Epithelial cell of prostate (primary cell): Measurements from ENCODE around the gene TRAPPC11.
"Not testable (repeated sequence)": the region's sequence is repeated elsewhere in the genome, so short reads cannot be mapped to it uniquely, and the experiment has no call there.

ENCODE experiments used
- DNase-seq: peaks from one replicate; pipeline ENCODE4 v3.0.0-alpha.2; 2011; ENCODE audit warnings: low read depth, low spot score
- H3K27ac ChIP-seq: fragments of 450-650 bp; 2 replicates; pipeline ENCODE4 v1.5.1; 2017; ENCODE audit warnings: mild to moderate bottlenecking

TRAPPC11 gene

GRCh38 chr4:183659029-183659871, at the start of gene TRAPPC11, which contains the start of gene RWDD4:
TSS of gene TRAPPC11 (plus strand) at chr4:183659293. CDS start at chr4:183663868, 4,575 bp downstream.
TSS of gene RWDD4 (minus strand) at chr4:183659185. CDS start at chr4:183658952, 233 bp downstream.
- H3K27ac ChIP-seq, result peak within 1 kb of the TSS; percentile 72
- peak; percentile 88 for DNase-seq

- no peak overlapping the region for H3K27ac ChIP-seq
- DNase-seq, result no peak
Measured at GRCh38 chr4:183610033-183610432, 49.1 kb upstream of the TRAPPC11 start.

- no peak for DNase-seq
- H3K27ac ChIP-seq, result no peak overlapping the region
Measured at GRCh38 chr4:183610613-183611012, 48.5 kb upstream of the TRAPPC11 start.

GRCh38 chr4:183611210-183611830, 47.8 kb upstream of the TRAPPC11 start:
- DNase-seq, result no peak
- H3K27ac ChIP-seq, result no peak overlapping the region

GRCh38 chr4:183612329-183613250, 46.5 kb upstream of the TRAPPC11 start:
- no peak for DNase-seq
- H3K27ac ChIP-seq, result no peak overlapping the region

GRCh38 chr4:183617075-183617474, 42.0 kb upstream of the TRAPPC11 start:
- no peak for DNase-seq
- H3K27ac ChIP-seq, result no peak overlapping the region

- no peak overlapping the region for H3K27ac ChIP-seq
- DNase-seq, result no peak
Measured at GRCh38 chr4:183618681-183619080, 40.4 kb upstream of the TRAPPC11 start.

GRCh38 chr4:183620421-183620820, 38.7 kb upstream of the TRAPPC11 start:
- no peak for DNase-seq

GRCh38 chr4:183621875-183622274, 37.2 kb upstream of the TRAPPC11 start:
- DNase-seq, result no peak
- H3K27ac ChIP-seq, result no peak overlapping the region

More at GRCh38 chr4:183620421-183620820, 38.7 kb upstream of the TRAPPC11 start:
- no peak overlapping the region for H3K27ac ChIP-seq

- DNase-seq, result no peak
- peak overlapping the region; percentile 65 for H3K27ac ChIP-seq
Measured at GRCh38 chr4:183624548-183624947, 34.5 kb upstream of the TRAPPC11 start.

GRCh38 chr4:183626168-183626567, 32.9 kb upstream of the TRAPPC11 start:
- peak overlapping the region; percentile 39 for H3K27ac ChIP-seq
- DNase-seq, result no peak

GRCh38 chr4:183627286-183627685, 31.8 kb upstream of the TRAPPC11 start:
- DNase-seq, H3K27ac ChIP-seq: not testable (repeated sequence)

- no peak for DNase-seq
- H3K27ac ChIP-seq, result no peak overlapping the region
Measured at GRCh38 chr4:183627979-183628588, 31.0 kb upstream of the TRAPPC11 start.

- DNase-seq, result no peak
- no peak overlapping the region for H3K27ac ChIP-seq
Measured at GRCh38 chr4:183631577-183632198, 27.4 kb upstream of the TRAPPC11 start.

- DNase-seq, result no peak
Measured at GRCh38 chr4:183632689-183633088, 26.4 kb upstream of the TRAPPC11 start.

GRCh38 chr4:183633476-183634400, 25.4 kb upstream of the TRAPPC11 start:
- no peak for DNase-seq

More at GRCh38 chr4:183632689-183633088, 26.4 kb upstream of the TRAPPC11 start:
- no peak overlapping the region for H3K27ac ChIP-seq

GRCh38 chr4:183635321-183635720, 23.8 kb upstream of the TRAPPC11 start:
- no peak overlapping the region for H3K27ac ChIP-seq
- no peak for DNase-seq

More at GRCh38 chr4:183633476-183634400, 25.4 kb upstream of the TRAPPC11 start:
- no peak overlapping the region for H3K27ac ChIP-seq

GRCh38 chr4:183635741-183636140, 23.4 kb upstream of the TRAPPC11 start:
- no peak for DNase-seq
- no peak overlapping the region for H3K27ac ChIP-seq
